Adrenal gland (tissue), 5 donors: Measurements from ENCODE around the gene ZNF133.

ENCODE experiments used
- CTCF ChIP-seq, 6 experiments: fragments of 450-650 bp in 4 of 6; fragments of 200-600 bp in 2 of 6; sonication (generic) in 1 of 6; IDR thresholded peaks; 1 replicate in 5 of 6; 2 replicates in 1 of 6; pipeline versions ENCODE4 v1.5.1 to v1.8.0; 2016 to 2021; ENCODE audit warnings: antibody characterized with exemption in 6 of 6, mild to moderate bottlenecking in 2 of 6, moderate library complexity in 1 of 6
- POLR2A ChIP-seq, 2 donors: fragments of 450-650 bp; IDR thresholded peaks; one replicate each; pipeline ENCODE4 v1.6.1; 2017; ENCODE audit warnings: antibody characterized with exemption in 2 of 2, mild to moderate bottlenecking in 2 of 2, moderate library complexity in 1 of 2
- donor health status: DM: no; HTN: no; CAD: no.

GRCh38 chr20:18266282-18266681 lies 22.0 kb upstream of the ZNF133 start:
- TF ChIP-seq POLR2A (IDR thresholded peaks at IDR 0.05) (no peak), CTCF (IDR thresholded peaks at IDR 0.05) (no peak)
